SK-N-SH (cell line): Measurements from ENCODE around the gene VPS51. TPM values are rescaled to one million over a fixed set of nuclear protein-coding genes. Genes with fewer than 3 reads are reported as not detected.

Experiments used
- CTCF ChIA-PET: fragments of 300-600, 350-600 bp; formaldehyde crosslinking; extraction: SDS; loops from one replicate; lab custom pipeline; 2021; lab: Yijun Ruan, JAX
- POLR2A ChIA-PET: fragments of 350-600 bp; sonication (Branson Sonifier 250); formaldehyde crosslinking; extraction: SDS; loops from one replicate; lab custom pipeline; 2020; ENCODE audit warnings: antibody characterized with exemption, inconsistent platforms; lab: Yijun Ruan, JAX
- DNase-seq: peaks from one replicate; pipeline ENCODE4 v3.0.0; 2012
- H2AFZ ChIP-seq: fragments of 200-600 bp; sonication (generic); 2 replicates; pipeline ENCODE4 v1.8.1; 2016; ENCODE audit warnings: antibody characterized with exemption, mild to moderate bottlenecking, low read depth
- H3F3A ChIP-seq: fragments of 200-600 bp; sonication (generic); replicated peaks from 2 replicates; pipeline ENCODE3; 2016; ENCODE audit warnings: antibody characterized with exemption, mild to moderate bottlenecking; ENCODE audit not compliant: insufficient read depth
- H3K27ac ChIP-seq, 2 experiments: fragments of 200-500 bp in 1 of 2; fragments of 200-600 bp in 1 of 2; sonication (Bioruptor generic) in 1 of 2; sonication (generic), shearing (Covaris generic) in 1 of 2; 2 replicates each; pipeline versions ENCODE4 v1.5.1 to v1.6.1; 2014 to 2016; ENCODE audit warnings: low read depth in 2 of 2, inconsistent platforms in 1 of 2, low read length in 1 of 2, mild to moderate bottlenecking in 1 of 2, mixed read lengths in 1 of 2
- H3K27me3 ChIP-seq: fragments of 200-600 bp; sonication (generic), shearing (Covaris generic); 2 replicates; pipeline ENCODE4 v1.6.1; 2016; ENCODE audit warnings: mixed run types; ENCODE audit not compliant: insufficient read depth
- H3K36me3 ChIP-seq, 2 experiments: fragments of 200-500 bp in 1 of 2; fragments of 200-600 bp in 1 of 2; sonication (Bioruptor generic) in 1 of 2; sonication (generic) in 1 of 2; replicated peaks in 1 of 2; 2 replicates each; pipeline versions ENCODE3 to v1.5.1; 2014 to 2016; ENCODE audit warnings: low read length in 1 of 2, mild to moderate bottlenecking in 1 of 2; ENCODE audit not compliant: insufficient read depth in 2 of 2, control insufficient read depth in 1 of 2
- H3K4me1 ChIP-seq, 2 experiments: fragments of 200-500 bp in 1 of 2; fragments of 200-600 bp in 1 of 2; sonication (Bioruptor generic) in 1 of 2; sonication (generic), shearing (Covaris generic) in 1 of 2; 2 replicates each; pipeline versions ENCODE4 v1.5.1 to v1.6.1; 2014 to 2016; ENCODE audit warnings: low read depth in 1 of 2, low read length in 1 of 2, mixed run types in 1 of 2; ENCODE audit not compliant: insufficient read depth in 2 of 2, control insufficient read depth in 1 of 2
- H3K4me2 ChIP-seq: fragments of 200-600 bp; sonication (generic), shearing (Covaris generic); 2 replicates; pipeline ENCODE4 v1.6.1; 2017; ENCODE audit warnings: mixed run types
- H3K4me3 ChIP-seq, 2 experiments: fragments of 200-500 bp in 1 of 2; fragments of 200-600 bp in 1 of 2; sonication (Bioruptor generic) in 1 of 2; sonication (generic), shearing (Covaris generic) in 1 of 2; 2 replicates each; pipeline versions ENCODE4 v1.5.1 to v1.8.1; 2014 to 2016; ENCODE audit warnings: low read depth in 2 of 2, inconsistent platforms in 1 of 2, low read length in 1 of 2, mild to moderate bottlenecking in 1 of 2, mixed read lengths in 1 of 2, moderate library complexity in 1 of 2
- H3K79me2 ChIP-seq: fragments of 200-600 bp; sonication (generic); 2 replicates; pipeline ENCODE4 v1.8.1; 2017; ENCODE audit warnings: mild to moderate bottlenecking; ENCODE audit not compliant: insufficient read depth
- H3K9ac ChIP-seq: fragments of 200-600 bp; sonication (generic); 2 replicates; pipeline ENCODE4 v1.6.1; 2017; ENCODE audit warnings: mixed run types
- H3K9me2 ChIP-seq: fragments of 200-600 bp; sonication (generic); 2 replicates; pipeline ENCODE4 v1.6.1; 2017; ENCODE audit warnings: mixed run types
- H3K9me3 ChIP-seq: fragments of 200-600 bp; sonication (generic); 2 replicates; pipeline ENCODE4 v1.6.1; 2017; ENCODE audit warnings: mixed run types, mild to moderate bottlenecking, moderate library complexity
- H4K20me1 ChIP-seq: fragments of 200-600 bp; sonication (generic); 2 replicates; pipeline ENCODE4 v1.6.1; 2017; ENCODE audit warnings: mild to moderate bottlenecking, mixed run types; ENCODE audit not compliant: insufficient read depth
- CHD2 ChIP-seq: fragments of 150-350 bp; IDR thresholded peaks from 2 replicates; pipeline ENCODE4 v1.6.1; 2018; ENCODE audit warnings: low read length; ENCODE audit not compliant: partially characterized antibody
- EP300 ChIP-seq, 2 experiments: IDR thresholded peaks; 2 replicates each; pipeline versions ENCODE4 v1.4.0 to v1.6.1; 2012; ENCODE audit warnings: borderline replicate concordance in 1 of 2, low read depth in 1 of 2, low read length in 1 of 2
- FOSL2 ChIP-seq: IDR thresholded peaks from 2 replicates; pipeline ENCODE4 v1.4.0; 2012; ENCODE audit warnings: low read depth, mild to moderate bottlenecking, moderate library complexity, borderline replicate concordance
- FOXJ3 ChIP-seq: sonication (generic); formaldehyde crosslinking; IDR thresholded peaks from 2 replicates; pipeline ENCODE4 v1.5.1; 2020; ENCODE audit warnings: mild to moderate bottlenecking, missing genetic modification reagents
- MEF2A ChIP-seq: IDR thresholded peaks from 2 replicates; pipeline ENCODE4 v1.4.0; 2012; ENCODE audit warnings: low read depth, borderline replicate concordance
- MXI1 ChIP-seq: IDR thresholded peaks from 2 replicates; pipeline ENCODE4 v1.6.1; 2012; ENCODE audit warnings: mild to moderate bottlenecking, low read depth, low read length, improper control_type of control experiment
- NRF1 ChIP-seq: IDR thresholded peaks from 2 replicates; pipeline ENCODE4 v1.6.1; 2012; ENCODE audit warnings: low read depth, mild to moderate bottlenecking, low read length
- POLR2AphosphoS5 ChIP-seq: IDR thresholded peaks from 2 replicates; pipeline ENCODE4 v1.6.1; 2012; ENCODE audit warnings: low read depth, low read length
- SMC3 ChIP-seq: IDR thresholded peaks from 2 replicates; pipeline ENCODE4 v1.6.1; 2012; ENCODE audit warnings: low read depth, low read length, improper control_type of control experiment
- TCF12 ChIP-seq: IDR thresholded peaks from 2 replicates; pipeline ENCODE4 v1.4.0; 2012
- WGBS: methylation state at CpG from one replicate; pipeline ENCODE4 v1.1.6; 2017; ENCODE audit warnings: low lambda C conversion rate; 5-methylcytosine and 5-hydroxymethylcytosine counted together
- polyA plus RNA-seq, 3 experiments: library from polyadenylated mRNA; depleted of rRNA; stranded (reverse); fragments of >200 nt; gene quantifications; 2 replicates each; pipeline ENCODE4 v1.2.3, GENCODE V29; 2012
- TF ChIP-seq, protein P1 (sequence below): IDR thresholded peaks from 2 replicates; pipeline ENCODE4; 2012
- TF ChIP-seq, protein P2 (sequence below): IDR thresholded peaks from 2 replicates; pipeline ENCODE4 v1.4.0; 2012; ENCODE audit warnings: low read depth
- TF ChIP-seq, protein P3 (sequence below): fragments of 150-350 bp; IDR thresholded peaks from 2 replicates; pipeline ENCODE4 v1.6.1; 2017; ENCODE audit warnings: antibody characterized with exemption, low read length, low read depth, borderline replicate concordance
- TF ChIP-seq, protein P4 (sequence below): fragments of 150-350 bp; IDR thresholded peaks from 2 replicates; pipeline ENCODE4 v1.6.1; 2016; ENCODE audit warnings: mild to moderate bottlenecking, low read depth, low read length
- TF ChIP-seq, protein P5 (sequence below): IDR thresholded peaks from 2 replicates; pipeline ENCODE4 v1.4.0; 2012; ENCODE audit warnings: low read depth, borderline replicate concordance

Gene VPS51
- polyA plus RNA-seq, 1 of the 3 experiments (the other 2 are of a cell fraction): 59.9 TPM

DNA sequence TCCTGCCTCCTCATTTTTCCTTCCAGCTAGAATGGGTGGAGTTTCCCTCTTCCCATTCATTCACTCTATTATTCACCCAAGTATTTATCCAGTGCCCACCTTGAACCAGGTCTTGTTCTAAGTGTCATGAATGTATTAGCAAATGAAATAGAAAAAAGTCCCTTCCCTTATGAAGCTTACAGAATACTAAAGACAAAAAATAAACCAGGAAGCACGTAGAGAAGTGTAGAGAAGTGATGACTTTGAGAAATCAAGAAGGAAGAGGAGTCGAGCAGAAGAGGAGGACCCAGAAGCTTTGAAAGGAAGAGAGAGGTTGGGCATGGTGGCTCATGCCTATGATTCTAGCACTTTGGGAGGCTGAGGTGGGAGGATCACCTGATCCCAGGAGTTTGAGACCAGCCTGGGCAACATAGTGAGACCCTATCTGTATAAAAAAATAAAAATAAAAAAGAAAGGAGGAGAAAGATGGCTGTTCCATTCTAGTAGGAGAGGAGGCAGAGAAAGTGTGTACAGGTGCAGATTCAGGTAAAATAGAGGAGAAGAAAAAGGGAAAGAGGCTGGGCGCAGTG, 55.4 kb downstream of the VPS51 start (continued):
- TF ChIP-seq, protein P1, sequence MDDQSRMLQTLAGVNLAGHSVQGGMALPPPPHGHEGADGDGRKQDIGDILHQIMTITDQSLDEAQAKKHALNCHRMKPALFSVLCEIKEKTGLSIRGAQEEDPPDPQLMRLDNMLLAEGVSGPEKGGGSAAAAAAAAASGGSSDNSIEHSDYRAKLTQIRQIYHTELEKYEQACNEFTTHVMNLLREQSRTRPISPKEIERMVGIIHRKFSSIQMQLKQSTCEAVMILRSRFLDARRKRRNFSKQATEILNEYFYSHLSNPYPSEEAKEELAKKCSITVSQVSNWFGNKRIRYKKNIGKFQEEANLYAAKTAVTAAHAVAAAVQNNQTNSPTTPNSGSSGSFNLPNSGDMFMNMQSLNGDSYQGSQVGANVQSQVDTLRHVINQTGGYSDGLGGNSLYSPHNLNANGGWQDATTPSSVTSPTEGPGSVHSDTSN: no peak
- no peak for TF ChIP-seq SMC3
- TF ChIP-seq CHD2: no peak
- TF ChIP-seq NRF1: no peak
- TF ChIP-seq MEF2A: no peak
- TF ChIP-seq, protein P2, sequence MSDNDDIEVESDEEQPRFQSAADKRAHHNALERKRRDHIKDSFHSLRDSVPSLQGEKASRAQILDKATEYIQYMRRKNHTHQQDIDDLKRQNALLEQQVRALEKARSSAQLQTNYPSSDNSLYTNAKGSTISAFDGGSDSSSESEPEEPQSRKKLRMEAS: no peak
- TF ChIP-seq EP300 (IDR thresholded peaks at IDR 0.05; ENCODE audit: borderline replicate concordance in 1 of 2, low read depth in 1 of 2, low read length in 1 of 2): no peak

DNA sequence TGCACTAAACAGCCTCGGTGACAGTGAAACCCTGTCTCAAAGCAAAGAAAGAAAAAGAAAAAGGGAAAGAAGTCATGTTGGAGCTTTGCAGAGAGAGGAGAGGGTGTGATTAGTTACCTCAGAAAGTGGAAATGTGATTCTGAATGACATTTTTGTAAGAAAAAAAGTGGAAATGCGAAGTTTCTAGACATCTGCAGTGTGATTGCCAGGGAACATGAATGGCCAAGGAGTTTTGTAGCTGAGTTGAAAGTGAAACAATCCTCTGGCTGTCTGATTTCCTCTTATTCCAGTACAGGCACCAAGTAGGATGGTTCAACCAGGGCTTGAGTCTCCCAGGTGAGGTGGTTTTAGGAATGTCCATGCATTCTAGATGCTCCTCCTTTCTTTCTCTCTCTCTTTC, 56.1 kb downstream of the VPS51 start:
- peaks cover 11% of the 10 kb centered on the region in 2 experiments; a peak in 2 of 4 replicates for H3K4me1 ChIP-seq
- peak overlapping the region; percentile 29; the same call in 1 of the 2 replicates for H2AFZ ChIP-seq
- H3K36me3 ChIP-seq: no peaks in the 10 kb centered on the region
- H3K4me2 ChIP-seq: no peak overlapping the region; the same call in 1 of the 2 replicates
- no peak overlapping the region for H3K4me3 ChIP-seq
- peaks cover 14% of the 10 kb centered on the region for H3F3A ChIP-seq
- H3K27ac ChIP-seq: no peak overlapping the region
- 46% methylated on average over 2 of the region's 2 CpGs for WGBS
- no peak for DNase-seq
- no peaks in the 10 kb centered on the region for H4K20me1 ChIP-seq
- TF ChIP-seq SMC3: no peak
- TF ChIP-seq, protein P3, sequence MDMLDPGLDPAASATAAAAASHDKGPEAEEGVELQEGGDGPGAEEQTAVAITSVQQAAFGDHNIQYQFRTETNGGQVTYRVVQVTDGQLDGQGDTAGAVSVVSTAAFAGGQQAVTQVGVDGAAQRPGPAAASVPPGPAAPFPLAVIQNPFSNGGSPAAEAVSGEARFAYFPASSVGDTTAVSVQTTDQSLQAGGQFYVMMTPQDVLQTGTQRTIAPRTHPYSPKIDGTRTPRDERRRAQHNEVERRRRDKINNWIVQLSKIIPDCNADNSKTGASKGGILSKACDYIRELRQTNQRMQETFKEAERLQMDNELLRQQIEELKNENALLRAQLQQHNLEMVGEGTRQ: no peak
- TF ChIP-seq POLR2AphosphoS5: no peak
- TF ChIP-seq, protein P1: no peak
- no peak for TF ChIP-seq MXI1
- TF ChIP-seq EP300 (IDR thresholded peaks at IDR 0.05; ENCODE audit: borderline replicate concordance in 1 of 2, low read depth in 1 of 2, low read length in 1 of 2): no peak
- TF ChIP-seq, protein P4, sequence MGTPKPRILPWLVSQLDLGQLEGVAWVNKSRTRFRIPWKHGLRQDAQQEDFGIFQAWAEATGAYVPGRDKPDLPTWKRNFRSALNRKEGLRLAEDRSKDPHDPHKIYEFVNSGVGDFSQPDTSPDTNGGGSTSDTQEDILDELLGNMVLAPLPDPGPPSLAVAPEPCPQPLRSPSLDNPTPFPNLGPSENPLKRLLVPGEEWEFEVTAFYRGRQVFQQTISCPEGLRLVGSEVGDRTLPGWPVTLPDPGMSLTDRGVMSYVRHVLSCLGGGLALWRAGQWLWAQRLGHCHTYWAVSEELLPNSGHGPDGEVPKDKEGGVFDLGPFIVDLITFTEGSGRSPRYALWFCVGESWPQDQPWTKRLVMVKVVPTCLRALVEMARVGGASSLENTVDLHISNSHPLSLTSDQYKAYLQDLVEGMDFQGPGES: no peak
- TF ChIP-seq, protein P5, sequence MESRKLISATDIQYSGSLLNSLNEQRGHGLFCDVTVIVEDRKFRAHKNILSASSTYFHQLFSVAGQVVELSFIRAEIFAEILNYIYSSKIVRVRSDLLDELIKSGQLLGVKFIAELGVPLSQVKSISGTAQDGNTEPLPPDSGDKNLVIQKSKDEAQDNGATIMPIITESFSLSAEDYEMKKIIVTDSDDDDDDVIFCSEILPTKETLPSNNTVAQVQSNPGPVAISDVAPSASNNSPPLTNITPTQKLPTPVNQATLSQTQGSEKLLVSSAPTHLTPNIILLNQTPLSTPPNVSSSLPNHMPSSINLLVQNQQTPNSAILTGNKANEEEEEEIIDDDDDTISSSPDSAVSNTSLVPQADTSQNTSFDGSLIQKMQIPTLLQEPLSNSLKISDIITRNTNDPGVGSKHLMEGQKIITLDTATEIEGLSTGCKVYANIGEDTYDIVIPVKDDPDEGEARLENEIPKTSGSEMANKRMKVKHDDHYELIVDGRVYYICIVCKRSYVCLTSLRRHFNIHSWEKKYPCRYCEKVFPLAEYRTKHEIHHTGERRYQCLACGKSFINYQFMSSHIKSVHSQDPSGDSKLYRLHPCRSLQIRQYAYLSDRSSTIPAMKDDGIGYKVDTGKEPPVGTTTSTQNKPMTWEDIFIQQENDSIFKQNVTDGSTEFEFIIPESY: no peak
- TF ChIP-seq MEF2A: no peak
- TF ChIP-seq FOXJ3 (CRISPR knock-in tag): no peak
- TF ChIP-seq NRF1: no peak
- TF ChIP-seq FOSL2: no peak
- no peak for TF ChIP-seq TCF12
- no peak overlapping the region for H3K9ac ChIP-seq
- no peaks in the 10 kb centered on the region for H3K9me3 ChIP-seq
- CTCF ChIA-PET: interaction anchor here (0.7 to 1.1 kb wide), 3 partner anchors 35 to 314 kb away, joined by 3 to 4 read pairs (median 3); partner anchors contain the start of gene ZNHIT2
- POLR2A ChIA-PET: no interaction called here
- no peaks in the 10 kb centered on the region for H3K9me2 ChIP-seq
- no peaks in the 10 kb centered on the region for H3K27me3 ChIP-seq
- H3K79me2 ChIP-seq: no peaks in the 10 kb centered on the region
